GM21423 (cell line): ENCODE data around the gene TIAM2.
A peak's percentile ranks its signal among the peaks of the same experiment; 100 is the strongest.
"Not testable (repeated sequence)": the region's sequence is repeated elsewhere in the genome, so short reads cannot be mapped to it uniquely, and the experiment has no call there.

Source experiments
- ATAC-seq: cut with Tn5 transposase; IDR thresholded peaks from one replicate; pipeline ENCODE4 v1.9.1; 2021; ENCODE audit warnings: mild to moderate bottlenecking, moderate library complexity; ENCODE audit not compliant: unreplicated experiment

TIAM2 gene

GRCh38 chr6:155155787-155156447 is 160.8 kb downstream of the TIAM2 start:
- ATAC-seq, result no peak

- ATAC-seq, result no peak
These were observed 162.0 kb downstream of the TIAM2 start for GRCh38 chr6:155157101-155157500.

GRCh38 chr6:155158030-155158843 is 163.1 kb downstream of the TIAM2 start:
- ATAC-seq, result no peak

GRCh38 chr6:155162682-155163081 is 167.6 kb downstream of the TIAM2 start:
- no peak for ATAC-seq

GRCh38 chr6:155163601-155164000 is 168.5 kb downstream of the TIAM2 start:
- no peak for ATAC-seq

GRCh38 chr6:155165029-155165710 is 170.1 kb downstream of the TIAM2 start:
- ATAC-seq, result no peak

GRCh38 chr6:155170519-155170918 is 175.4 kb downstream of the TIAM2 start:
- no peak for ATAC-seq

- peak; percentile 83 for ATAC-seq
These were observed 176.1 kb downstream of the TIAM2 start for GRCh38 chr6:155171109-155171746.

- no peak for ATAC-seq
These were observed 176.8 kb downstream of the TIAM2 start for GRCh38 chr6:155171747-155172449.

- ATAC-seq, result no peak
These were observed 178.4 kb downstream of the TIAM2 start for GRCh38 chr6:155173488-155173887.

- ATAC-seq, result peak; percentile 52
These were observed 179.6 kb downstream of the TIAM2 start for GRCh38 chr6:155174576-155175211.

GRCh38 chr6:155177363-155177961 is 182.3 kb downstream of the TIAM2 start:
- no peak for ATAC-seq

GRCh38 chr6:155181498-155181897 is 186.4 kb downstream of the TIAM2 start:
- ATAC-seq, result peak; percentile 59

- no peak for ATAC-seq
These were observed 187.0 kb downstream of the TIAM2 start for GRCh38 chr6:155182103-155182502.

GRCh38 chr6:155183095-155183494 is 188.0 kb downstream of the TIAM2 start:
- no peak for ATAC-seq

- not testable (repeated sequence) for ATAC-seq
These were observed 189.9 kb downstream of the TIAM2 start for GRCh38 chr6:155185041-155185440.

- no peak for ATAC-seq
These were observed 190.4 kb downstream of the TIAM2 start for GRCh38 chr6:155185544-155185943.

GRCh38 chr6:155186052-155186658 is 191.0 kb downstream of the TIAM2 start:
- ATAC-seq, result no peak

GRCh38 chr6:155187106-155187505 is 192.0 kb downstream of the TIAM2 start:
- ATAC-seq, result no peak
